Stimulated activated CD4-positive, alpha-beta T cell treated with anti-CD3 and anti-CD28 coated beads, Interleukin-1b, Interleukin-23, amount 100 ng/mL, for 24 hours (primary cell): Measurements from ENCODE around the gene OTOA.
"Not testable (repeated sequence)": the region's sequence is repeated elsewhere in the genome, so short reads cannot be mapped to it uniquely, and the experiment has no call there.

ENCODE experiments used
- DNase-seq, 4 experiments: peaks; one replicate each; pipeline ENCODE4 v3.0.0-alpha.2; 2020; ENCODE audit warnings: low read depth in 4 of 4, low spot score in 1 of 4

The OTOA gene

DNA sequence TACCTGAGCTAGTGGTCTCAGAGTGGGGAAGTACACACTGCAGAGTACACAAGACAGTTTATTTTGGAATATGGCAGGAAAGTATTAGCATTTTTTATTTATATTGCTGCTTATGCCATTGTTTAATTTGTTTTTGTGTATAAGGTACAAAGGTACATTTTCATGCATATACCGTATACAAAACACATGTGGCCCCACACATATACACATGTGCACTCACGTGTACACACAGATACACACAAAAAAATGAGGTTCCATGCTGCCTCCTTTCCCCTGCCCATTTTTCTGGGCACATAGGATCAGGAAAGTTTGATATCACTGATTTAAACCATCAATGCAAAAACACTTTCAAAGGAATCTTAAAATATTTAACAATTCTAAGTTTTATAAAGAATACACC lies 24.3 kb upstream of the OTOA start:
- no peak for DNase-seq

DNA sequence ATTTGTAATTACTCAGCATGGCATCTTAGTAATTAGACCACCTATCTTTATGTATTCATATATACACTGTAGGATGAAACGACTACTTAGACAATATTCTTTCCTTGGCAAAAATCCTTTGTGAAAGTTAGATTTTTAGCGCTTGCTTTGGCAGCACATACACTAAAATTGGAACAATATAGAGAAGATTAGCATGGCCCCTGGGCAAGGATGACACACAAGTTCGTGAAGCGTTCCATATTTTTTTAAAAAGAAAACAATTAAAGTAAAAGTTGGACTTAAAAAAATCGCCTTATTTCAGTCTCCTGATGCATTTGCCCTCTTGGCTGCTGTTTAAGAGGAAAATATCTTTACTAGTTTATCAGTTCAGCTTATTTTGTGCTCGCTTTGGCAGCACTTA lies 21.9 kb upstream of the OTOA start:
- DNase-seq: no peak

DNA sequence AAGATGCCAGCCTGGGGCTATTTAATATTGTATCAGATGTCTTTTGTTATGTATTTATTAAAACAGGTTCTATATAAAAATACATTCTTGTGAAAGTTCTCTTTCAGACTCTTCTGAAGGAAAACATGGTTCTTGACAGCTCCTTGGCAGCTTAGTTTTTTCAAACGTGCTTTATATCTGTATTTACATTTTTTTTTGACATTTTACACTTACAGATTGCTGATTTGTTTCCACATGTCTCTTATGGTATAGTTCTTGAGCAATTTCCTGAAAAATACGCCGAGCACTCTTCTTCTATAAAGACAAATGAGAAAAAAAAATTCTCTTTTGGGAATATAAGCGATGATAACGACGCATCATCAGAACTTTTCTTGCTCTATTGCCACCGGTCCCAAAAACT lies 20.9 kb upstream of the OTOA start:
- no peak for DNase-seq

DNA sequence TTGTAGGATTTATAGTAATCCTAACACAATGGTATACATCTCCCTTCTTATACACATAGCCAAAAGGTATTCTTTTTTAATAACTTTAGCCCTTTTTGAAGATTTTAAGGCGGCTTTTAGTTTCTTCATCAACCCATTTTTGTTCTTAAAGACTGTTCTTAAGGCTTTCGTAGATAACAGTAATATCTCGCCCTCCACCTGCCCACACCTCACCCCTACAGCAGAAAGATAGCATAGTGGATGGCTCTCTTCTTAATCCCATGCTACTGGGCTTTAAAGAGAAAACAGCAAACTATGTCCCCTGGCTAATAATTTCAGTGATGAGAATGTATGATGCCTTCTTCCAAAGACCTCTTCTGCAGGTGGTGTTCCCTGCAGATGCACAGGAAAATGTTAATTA lies 20.0 kb upstream of the OTOA start:
- no peak for DNase-seq

DNA sequence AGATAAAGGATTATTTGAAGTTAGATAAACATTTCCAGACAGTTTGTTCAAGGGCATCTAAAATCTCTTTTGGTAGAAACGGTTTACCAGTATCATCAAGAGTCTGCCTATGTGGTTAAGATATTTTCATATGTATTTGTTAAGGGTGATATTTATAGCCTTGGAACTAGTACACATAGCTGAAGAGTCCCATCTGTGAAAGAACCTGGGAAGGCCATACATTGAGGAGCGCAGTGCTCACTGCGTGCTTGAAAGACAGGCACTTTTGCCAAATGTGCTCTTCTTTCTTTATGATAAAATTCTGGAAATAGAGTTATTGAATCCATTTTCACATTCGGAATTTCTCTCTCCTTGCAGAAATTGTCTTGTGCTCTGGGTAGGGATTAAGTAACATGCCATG lies 19.1 kb upstream of the OTOA start:
- DNase-seq: no peak

DNA sequence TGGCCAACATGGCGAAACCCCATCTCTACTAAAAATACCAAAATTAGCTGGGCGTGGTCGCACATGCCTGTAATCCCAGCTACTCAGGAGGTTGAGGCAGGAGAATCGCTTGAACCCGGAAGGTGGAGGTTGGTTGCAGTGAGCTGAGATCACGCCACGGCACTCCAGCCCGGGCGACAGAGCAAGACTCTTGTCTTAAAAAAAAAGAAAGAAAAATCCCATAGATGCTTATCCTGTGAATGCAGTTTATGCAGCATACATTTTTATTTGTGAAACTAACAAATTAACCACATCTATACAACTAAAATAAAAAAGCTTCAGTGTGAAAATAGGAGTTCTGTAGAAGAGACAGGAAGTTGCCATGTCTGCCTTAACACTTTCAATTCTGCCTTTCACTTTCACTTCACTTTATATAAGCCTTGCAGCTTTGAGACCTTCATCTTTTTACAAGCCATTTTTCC lies 18.5 kb upstream of the OTOA start:
- DNase-seq: no peak

DNA sequence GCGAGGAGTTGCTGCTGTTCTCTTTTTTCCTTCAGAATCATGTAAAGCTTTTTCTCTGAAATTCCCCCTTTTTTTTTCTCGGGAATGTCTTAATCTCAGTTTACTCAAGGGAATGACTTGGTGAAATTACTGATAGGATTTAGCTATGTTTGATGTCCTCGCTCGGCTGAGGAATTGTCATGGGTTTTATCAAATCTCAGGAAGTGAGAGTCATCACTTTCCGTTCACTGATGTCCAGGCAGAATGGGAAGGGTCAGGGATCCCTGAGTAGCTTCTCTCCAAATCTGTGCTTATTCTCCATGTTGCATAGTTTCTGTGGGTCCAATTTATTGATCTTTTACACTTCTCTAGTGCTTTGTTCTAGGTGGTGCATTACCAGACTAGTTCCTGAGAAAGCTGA lies 17.7 kb upstream of the OTOA start:
- DNase-seq: no peak

DNA sequence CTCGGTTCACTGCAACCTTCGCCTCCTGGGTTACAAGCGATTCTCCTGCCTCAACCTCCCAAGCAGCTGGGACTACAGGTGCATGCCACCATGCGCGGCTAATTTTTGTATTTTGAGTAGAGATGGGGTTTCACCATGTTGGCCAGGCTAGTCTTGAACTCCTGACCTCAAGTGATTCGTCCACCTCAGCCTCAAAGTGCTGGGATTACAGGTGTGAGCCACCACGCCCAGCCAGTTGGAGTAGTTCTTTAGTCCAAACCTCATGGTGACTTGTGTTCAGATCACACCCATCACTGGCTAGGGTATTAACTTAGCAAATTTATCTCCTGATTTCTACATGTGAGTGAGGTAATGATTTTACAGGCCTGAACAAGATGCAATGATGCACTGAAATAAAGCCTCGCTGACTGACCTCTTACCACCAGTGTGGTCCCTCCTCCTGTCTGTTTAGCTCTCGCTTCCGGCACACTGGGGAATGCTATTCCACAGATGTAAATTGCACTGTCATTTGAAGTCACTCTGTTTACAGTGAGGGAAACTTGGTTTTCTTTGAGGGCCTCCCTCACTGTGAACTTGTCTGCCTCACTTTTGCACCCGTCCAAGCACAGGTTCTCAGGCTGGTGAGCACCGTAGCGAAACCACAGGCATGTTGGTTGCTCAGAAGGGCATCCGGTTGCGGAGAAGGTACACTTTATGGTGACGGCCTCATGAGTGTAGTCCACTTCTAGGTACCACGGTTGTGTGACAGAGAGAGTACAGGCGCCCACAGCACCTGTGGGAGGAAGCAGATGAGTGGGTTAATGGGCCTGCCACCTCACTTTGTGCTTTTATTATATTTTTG lies 16.8 kb upstream of the OTOA start:
- DNase-seq: peak; percentile 33 to 59 (median 50)

DNA sequence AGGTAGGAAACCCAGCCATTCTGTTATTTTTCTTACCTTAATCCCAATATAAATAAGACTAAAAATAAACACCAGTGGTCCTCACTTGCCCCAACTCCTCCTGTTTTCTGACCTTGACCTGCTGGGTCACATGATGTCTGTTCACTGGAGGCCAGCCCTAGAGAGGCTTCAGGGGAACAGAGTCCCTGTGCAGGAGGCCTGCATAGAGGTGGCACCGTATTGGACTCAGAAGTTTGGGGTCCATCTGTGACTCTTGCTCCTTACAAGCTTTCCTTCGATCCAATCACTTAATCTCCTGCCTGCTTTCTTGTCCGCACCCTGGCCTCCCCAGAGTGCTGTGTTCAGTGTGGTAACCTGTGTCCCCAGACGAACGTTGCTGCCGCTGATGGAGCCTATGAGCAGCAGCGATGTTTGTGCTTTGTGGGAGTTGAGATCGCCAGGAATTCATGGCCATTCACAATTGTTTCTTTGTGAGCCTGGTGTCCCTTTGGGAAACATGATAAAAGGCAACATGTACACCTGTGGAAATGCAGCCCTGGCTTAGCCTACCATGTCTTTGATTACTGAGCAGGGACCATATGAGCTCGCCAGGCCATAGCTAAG lies 16.1 kb upstream of the OTOA start:
- DNase-seq: no peak

DNA sequence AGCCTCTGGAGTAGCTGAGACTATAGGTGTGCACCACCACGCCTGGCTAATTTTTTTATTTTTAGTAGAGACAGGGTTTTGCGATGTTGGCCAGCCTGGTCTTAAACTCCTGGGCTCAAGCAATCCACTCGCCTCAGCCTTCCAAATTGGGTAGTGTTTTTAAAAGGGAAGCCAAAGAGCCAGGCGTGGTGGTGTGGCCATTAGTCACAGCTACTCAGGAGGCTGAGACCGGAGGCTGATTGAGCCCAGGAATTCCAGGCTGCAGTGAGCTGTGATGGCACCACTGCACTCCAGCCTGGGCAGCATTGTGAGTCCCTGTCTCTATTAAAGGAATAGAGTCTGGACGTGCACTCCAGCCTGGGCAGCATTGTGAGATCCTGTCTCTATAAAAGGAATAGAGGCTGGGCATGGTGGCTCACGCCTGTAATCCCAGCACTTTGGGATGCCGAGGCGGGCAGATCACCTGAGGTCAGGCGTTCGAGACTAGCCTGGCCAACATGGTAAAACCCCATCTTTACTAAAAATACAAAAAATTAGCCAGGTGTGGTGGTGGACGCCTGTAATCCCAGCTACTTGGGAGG lies 13.9 kb upstream of the OTOA start:
- not testable (repeated sequence) for DNase-seq

DNA sequence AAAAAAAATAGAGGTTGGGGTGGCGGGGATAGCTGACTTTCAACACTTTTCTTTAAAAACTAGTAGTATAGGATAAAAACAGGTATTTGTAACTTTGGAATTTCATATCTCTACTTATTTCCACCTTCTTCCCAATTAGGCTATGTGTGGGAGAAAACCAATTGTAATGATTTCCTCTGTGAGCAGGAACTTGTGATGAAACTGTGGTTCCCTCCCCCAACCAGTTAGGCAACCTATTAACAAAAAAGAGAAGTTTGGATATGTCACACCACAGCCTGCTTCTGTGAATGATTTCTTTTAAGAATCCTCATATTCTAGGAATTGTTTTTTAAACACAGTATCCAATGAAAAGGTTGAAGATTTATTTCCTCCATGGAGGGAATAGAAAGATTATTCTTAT lies 13.2 kb upstream of the OTOA start:
- DNase-seq: no peak

DNA sequence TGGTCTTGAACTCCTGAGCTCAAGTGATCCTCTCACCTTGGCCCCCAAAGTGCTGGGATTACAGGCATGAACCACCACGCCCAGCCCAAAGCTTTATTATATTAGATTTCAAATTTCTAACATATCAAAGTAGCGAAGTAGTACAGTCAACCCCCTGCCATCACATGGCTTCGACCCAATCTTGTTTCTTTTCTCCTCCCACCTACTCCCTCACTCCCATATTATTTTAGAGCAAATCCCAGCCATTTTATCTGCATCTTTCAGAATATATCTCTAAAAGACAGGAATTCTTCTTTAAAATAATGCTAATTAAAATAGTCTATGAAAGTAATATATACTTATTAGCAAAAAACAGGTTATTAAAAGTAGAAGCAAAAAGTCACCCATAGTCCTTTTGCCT lies 12.3 kb upstream of the OTOA start:
- no peak for DNase-seq

DNA sequence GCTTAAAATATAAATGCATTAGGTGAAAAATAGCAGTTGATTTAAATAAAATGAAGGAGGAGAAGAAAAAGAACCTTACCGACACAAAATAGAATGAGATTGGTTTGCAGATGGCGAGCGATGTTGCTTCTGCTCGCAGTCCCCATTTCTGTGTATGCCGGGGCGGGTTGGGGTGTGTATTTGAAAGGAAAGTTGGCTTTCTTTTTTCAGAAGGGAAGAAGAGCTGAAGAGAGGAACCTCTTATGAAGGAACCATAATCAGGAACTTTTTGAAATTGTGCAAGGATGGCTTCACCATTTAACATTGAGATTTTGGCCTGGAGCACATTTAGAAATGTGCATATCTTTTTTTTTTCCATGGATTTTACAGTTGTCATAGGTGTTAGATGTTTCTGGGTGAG lies 11.3 kb upstream of the OTOA start, which contains the start of gene IGSF6:
Gene IGSF6 (minus strand): TSS at position 156 of the 400 bp plus-strand sequence. CDS start 10 bp downstream, at position 146.
- no peak for DNase-seq

DNA sequence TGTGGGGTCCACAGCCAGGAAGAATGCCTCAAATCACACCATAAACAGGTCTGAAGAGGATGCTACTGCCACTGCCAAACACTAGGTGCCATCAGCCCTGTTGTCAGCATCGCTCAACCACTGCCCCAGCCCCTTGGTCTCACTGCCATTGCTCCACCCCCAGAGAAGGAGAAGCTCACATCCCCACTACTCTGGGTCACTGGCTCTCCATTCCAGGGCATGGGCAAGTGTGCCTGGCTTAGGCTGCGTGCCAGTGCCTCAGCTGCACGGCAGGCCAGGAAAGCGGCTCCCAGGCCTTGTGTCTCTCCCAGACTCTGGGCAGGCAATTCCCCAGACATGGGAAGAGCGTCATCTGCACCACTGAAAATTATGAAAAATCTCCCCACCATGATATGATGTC lies 10.2 kb upstream of the OTOA start:
- no peak for DNase-seq

DNA sequence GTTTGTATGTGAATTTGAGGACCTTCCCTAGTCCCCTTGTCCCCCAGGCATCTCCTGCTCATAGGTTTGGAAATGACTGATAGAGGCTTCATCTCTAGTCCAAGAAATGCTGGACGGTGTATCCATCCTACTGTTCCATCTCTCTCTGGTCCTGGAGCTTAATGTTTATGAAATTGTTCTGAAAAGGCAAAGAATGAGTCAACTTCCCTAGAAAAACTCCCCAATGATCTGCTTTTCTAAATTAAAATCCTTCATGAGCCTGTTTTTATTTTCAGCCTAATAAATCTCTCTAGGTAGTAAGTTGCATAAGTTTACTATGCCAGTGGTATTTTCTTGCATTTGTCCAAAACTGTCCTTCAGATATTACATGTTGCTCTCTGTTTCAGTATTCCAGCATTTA lies 9.3 kb upstream of the OTOA start:
- no peak for DNase-seq

DNA sequence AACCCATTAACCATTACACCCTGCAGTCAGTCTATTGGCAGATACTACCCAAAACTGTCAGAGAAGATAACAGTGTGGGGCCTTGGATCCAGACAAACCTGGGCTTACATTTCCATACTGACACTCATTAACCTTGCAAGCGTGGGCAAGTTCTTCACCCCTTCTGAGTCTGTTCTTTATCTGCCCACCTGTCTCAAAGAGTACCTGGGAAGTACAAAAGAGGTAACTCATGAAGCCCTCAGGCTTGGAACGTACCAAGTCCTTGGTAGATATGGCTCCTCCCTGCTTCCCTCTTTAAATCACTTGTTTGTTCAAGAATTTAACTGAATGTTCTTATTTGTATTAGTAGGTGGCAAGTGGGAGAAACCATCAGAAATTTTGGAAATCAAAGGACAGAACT lies 8.9 kb upstream of the OTOA start:
- DNase-seq: no peak

DNA sequence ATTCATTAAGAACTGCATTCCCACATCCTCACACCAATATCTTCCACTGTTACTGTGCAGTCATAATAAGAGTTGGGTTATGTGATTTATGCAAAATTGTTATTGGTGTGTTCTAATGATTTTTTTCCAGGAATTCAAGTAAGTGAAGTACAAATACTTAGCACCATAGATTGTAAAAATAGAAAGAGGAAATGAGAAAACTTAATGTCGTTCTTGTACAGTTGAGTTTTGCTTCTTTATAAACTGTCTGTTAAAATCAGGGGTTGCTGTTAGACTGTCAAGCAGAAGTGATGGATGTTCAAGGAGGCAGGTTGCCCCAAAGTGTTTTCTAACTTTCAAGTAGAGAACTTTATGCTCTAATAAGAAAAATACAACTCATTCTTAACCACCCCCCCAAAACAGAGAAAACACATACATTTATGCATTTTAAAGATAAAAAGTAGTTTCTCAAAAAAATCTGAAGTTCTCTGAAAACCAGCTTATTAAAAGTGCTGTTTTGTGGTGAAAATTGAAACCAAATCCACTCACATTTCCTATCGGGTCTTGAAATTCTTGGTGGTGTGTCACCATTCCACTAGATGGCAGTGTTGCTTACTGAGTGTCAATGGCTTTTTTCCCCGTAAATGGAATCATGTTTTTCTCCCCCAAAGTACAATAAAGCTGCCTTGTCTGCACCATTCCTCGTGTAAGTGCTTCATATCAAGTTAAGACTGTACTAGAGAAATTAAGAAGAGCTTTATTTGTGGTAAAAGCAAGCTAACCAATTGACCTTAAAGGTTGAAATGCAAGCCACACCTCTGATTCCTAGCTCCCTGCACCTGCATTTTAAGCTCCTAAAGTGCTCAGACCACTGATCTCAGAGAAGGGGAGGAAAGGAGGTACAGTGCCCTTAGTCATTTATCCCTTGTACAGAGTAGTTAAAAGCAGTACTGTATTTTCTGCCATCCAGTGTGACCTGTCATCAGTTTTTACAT lies 6.7 kb upstream of the OTOA start:
- DNase-seq: no peak

DNA sequence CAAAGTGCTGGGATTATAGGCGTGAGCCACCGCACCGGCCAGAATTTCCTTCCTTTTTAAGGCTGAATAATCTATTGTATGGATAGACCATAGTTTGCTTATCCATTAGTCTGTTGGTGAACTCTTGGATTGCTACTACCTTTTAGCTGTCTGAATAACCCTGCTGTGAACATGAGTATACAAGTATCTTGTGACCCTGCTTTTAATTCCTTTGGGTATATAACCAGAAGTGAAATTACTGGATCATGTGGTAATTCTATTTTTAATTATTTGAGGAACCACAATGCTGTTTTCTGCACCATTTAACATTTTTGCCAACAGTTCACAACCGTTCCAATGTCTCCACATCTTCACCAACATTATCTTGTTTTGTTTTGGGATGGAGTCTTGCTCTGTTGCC lies 4.6 kb upstream of the OTOA start:
- no peak for DNase-seq

DNA sequence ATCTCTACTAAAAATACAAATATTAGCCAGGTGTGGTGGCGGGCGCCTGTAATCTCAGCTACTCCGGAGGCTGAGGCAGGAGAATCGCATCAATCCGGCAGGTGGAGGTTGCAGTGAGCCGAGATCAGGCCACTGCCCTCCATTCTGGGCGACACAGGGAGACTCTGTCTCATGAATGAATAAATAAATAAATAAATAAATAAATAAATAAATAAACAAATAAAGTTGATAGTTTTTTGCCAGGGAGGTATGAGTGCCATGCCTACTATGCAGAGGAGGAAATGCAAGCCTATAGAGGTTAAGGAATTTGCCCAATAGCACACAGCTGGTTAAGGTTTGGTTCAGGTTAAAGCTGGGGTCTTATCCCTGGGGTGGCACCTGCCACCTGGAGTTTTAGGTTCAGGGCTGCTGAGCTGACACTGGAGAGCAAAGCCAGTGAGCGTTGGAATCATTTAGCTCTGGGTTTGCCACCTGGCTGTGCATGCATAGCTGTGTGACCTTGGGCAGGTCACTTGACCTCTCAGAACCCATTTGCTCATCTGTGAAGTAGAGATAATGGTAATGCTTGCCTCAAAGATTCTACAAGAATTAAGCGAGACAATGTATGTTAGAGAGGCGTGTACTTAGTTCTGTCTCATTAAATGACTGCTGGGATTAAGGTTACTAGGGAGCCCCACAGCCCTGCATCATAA lies 1.2 kb downstream of the OTOA start:
- no peak for DNase-seq

DNA sequence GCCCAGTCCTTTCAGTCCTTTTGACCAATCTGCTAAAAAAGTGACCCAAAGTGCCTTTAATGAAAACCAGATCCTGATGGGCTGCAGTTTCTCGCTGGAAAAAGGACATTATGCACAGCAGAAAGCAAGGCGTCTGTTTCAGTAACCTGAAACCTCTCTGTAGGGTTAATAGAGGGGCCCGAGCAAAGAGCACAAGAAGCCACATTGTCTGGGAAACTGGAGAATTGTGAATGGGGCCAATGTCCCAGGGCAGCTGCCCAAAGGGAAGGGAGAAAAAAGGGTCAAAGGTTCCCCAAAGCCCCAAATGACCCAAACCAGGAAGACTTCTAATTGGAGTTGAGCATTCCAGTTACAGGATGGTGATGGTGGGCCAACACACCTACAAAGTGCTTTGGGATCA lies 3.0 kb downstream of the OTOA start:
- no peak for DNase-seq

DNA sequence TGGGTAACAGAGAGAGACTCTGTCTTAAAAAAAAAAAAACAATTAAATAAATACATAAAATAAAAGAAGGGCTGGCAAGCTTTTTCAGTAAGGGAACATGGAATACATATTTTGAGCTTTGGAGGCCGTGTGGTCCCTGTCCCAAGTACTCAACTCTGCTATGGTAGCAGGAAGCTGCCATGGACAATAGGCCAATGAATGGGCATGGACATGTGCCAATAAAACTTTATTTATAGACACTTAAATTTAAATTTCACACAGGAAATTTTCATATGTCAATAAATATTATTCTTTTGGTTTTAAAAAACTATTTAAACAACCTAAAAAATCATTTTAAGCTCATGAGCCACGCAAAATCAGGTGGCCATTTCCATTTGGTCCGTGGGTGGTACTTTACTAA lies 3.8 kb downstream of the OTOA start:
- no peak for DNase-seq
